Measurements from ENCODE around the gene AURKA. TPM values are rescaled to one million over a fixed set of nuclear protein-coding genes. Genes with fewer than 3 reads are reported as not detected.

Gene AURKA
- total and polyA plus RNA-seq, 2 of the 8 experiments (the other 6 are each of a cell fraction or from before 2014, with no cell fraction given) = 45.8 to 84.8 TPM

- TF ChIP-seq RNF2 (IDR thresholded peaks at IDR 0.05; ENCODE audit: borderline replicate concordance, low read depth, low read length, missing control alignments, poor library complexity, severe bottlenecking) (no peak), CREB1 (IDR thresholded peaks at IDR 0.05) (no peak), TAF1 (IDR thresholded peaks at IDR 0.05; ENCODE audit: low read depth, low read length) (no peak), NRF1 (IDR thresholded peaks at IDR 0.05; ENCODE audit: low read depth, low read length) (no peak)
Observed at GRCh38 chr20:56428881-56429280, 36.9 kb upstream of the AURKA start (continued).

All from H1 (cell line).